PC-3 (cell line): ENCODE data around the gene SMIM22. TPM values are rescaled to one million over a fixed set of nuclear protein-coding genes. Genes with fewer than 3 reads are reported as not detected.

ENCODE experiments used
- ATAC-seq: fragments of 200-7000 bp; cut with Tn5 transposase; 2 replicates; pipeline ENCODE4 v1.9.1; 2020; ENCODE audit warnings: mild to moderate bottlenecking, moderate library complexity
- BruUV-seq: library from RNA; stranded (reverse); fragments of 400-500 nt; replicated peaks from 2 replicates; lab custom pipeline; 2021; lab: Mats Ljungman, UMichigan
- CTCF ChIA-PET: fragments of 300-600 bp; sonication (Branson Sonifier 250); formaldehyde crosslinking; loops from one replicate; lab custom pipeline; 2022; ENCODE audit warnings: antibody characterized with exemption; lab: Charles Lee
- POLR2A ChIA-PET: fragments of 300-600 bp; sonication (Branson Sonifier 250); formaldehyde crosslinking; loops from one replicate; lab custom pipeline; 2022; ENCODE audit warnings: antibody characterized with exemption; ENCODE audit not compliant: unreplicated experiment; lab: Charles Lee
- DNase-seq: peaks from one replicate; pipeline ENCODE4 v3.0.0-alpha.2; 2015
- H2AFZ ChIP-seq: fragments of 300-600 bp; sonication (generic); 2 replicates; pipeline ENCODE4 v1.6.0; 2016; ENCODE audit warnings: antibody characterized with exemption, low read length
- H3F3A ChIP-seq: fragments of 300-600 bp; sonication (generic); one replicate; pipeline ENCODE4 v1.6.0; 2017; ENCODE audit warnings: antibody characterized with exemption, low read length, control low read depth, mild to moderate bottlenecking; ENCODE audit not compliant: unreplicated experiment
- H3K27ac ChIP-seq: fragments of 300-600 bp; sonication (generic); 2 replicates; pipeline ENCODE4 v1.5.1; 2016; ENCODE audit warnings: mild to moderate bottlenecking, low read length
- H3K27me3 ChIP-seq: fragments of 300-600 bp; sonication (generic); 2 replicates; pipeline ENCODE4 v1.6.1; 2016; ENCODE audit warnings: low read length, mixed read lengths
- H3K36me3 ChIP-seq: fragments of 300-600 bp; sonication (generic); 2 replicates; pipeline ENCODE4 v1.6.1; 2016; ENCODE audit warnings: low read depth, mixed run types, low read length, mixed read lengths
- H3K4me1 ChIP-seq: fragments of 300-600 bp; sonication (generic); 2 replicates; pipeline ENCODE4 v1.5.1; 2016; ENCODE audit warnings: low read length; ENCODE audit not compliant: insufficient read depth
- H3K4me2 ChIP-seq: fragments of 300-600 bp; sonication (generic); 2 replicates; pipeline ENCODE4 v1.6.0; 2016; ENCODE audit warnings: low read length
- H3K4me3 ChIP-seq: fragments of 300-600 bp; sonication (generic); 2 replicates; pipeline ENCODE4 v1.5.1; 2016; ENCODE audit warnings: mild to moderate bottlenecking, low read length, mixed read lengths
- H3K79me2 ChIP-seq: fragments of 300-600 bp; sonication (generic); 2 replicates; pipeline ENCODE4 v1.6.1; 2017; ENCODE audit warnings: low read length, mixed read lengths
- H3K9ac ChIP-seq: fragments of 300-600 bp; sonication (generic); 2 replicates; pipeline ENCODE4 v1.6.0; 2016; ENCODE audit warnings: mild to moderate bottlenecking, low read length
- H3K9me2 ChIP-seq: fragments of 300-600 bp; sonication (generic); replicated peaks from 2 replicates; pipeline ENCODE4 v1.6.1; 2016; ENCODE audit warnings: mixed run types, low read length, mixed read lengths
- H3K9me3 ChIP-seq: fragments of 300-600 bp; sonication (generic); 2 replicates; pipeline ENCODE4 v1.6.1; 2016; ENCODE audit warnings: low read length, mixed read lengths
- H4K20me1 ChIP-seq: fragments of 300-600 bp; sonication (generic); 2 replicates; pipeline ENCODE4 v1.6.1; 2016; ENCODE audit warnings: low read length, mixed read lengths
- CTCF ChIP-seq: fragments of 300-600 bp; sonication (generic); conservative IDR thresholded peaks from 2 replicates; pipeline ENCODE4 v1.5.1; 2017; ENCODE audit warnings: antibody characterized with exemption, low read depth, mild to moderate bottlenecking, low read length
- EZH2 ChIP-seq: fragments of 300-600 bp; sonication (generic); IDR thresholded peaks from one replicate; pipeline ENCODE4 v1.6.1; 2017; ENCODE audit warnings: antibody characterized with exemption, mild to moderate bottlenecking, low read length; ENCODE audit not compliant: unreplicated experiment
- EZH2phosphoT487 ChIP-seq: fragments of 300-600 bp; sonication (generic); IDR thresholded peaks from 2 replicates; pipeline ENCODE4 v1.6.1; 2018; ENCODE audit warnings: mild to moderate bottlenecking, antibody characterized with exemption, low read length, borderline replicate concordance
- intact Hi-C: fragments of 100-400 bp; cut with micrococcal nuclease; formaldehyde crosslinking; loops from 2 replicates; pipeline ENCODE4 v1.9.0; 2023
- total RNA-seq: library from RNA; depleted of rRNA; stranded (reverse); fragments of >200 nt; gene quantifications from 2 replicates; pipeline ENCODE4 v1.2.3, GENCODE V29; 2014

SMIM22 gene
- total RNA-seq, 1 experiment from 2014 or later, result not detected

DNA sequence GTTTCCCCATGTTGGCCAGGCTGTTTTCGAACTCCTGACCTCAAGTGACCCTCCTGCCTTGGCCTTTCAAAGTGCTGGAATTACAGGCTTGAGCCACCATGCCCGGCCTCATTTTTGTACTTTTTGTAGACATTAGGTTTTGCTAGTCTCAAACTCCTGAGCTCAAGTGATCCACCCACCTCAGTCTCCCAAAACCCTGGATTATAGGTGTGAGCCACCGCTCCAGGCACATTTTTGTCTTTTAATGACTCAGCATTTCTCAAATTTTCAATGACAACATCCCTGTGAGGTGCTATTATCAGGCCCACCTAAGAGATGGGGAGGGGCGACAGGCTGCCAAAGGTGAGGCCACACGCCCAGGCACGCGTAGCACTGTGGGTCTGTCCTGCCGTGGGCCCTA is 8.1 kb upstream of the SMIM22 start:
- Histone ChIP-seq H3K4me3 (no peak overlapping the region), H3K4me1 (no peaks in the 10 kb centered on the region), H3K27ac (no peak overlapping the region), H2AFZ (no peak overlapping the region), H3K27me3 (no peaks in the 10 kb centered on the region), H3K9me2 (no peaks in the 10 kb centered on the region), H3F3A (no peaks in the 10 kb centered on the region), H3K4me2 (no peak overlapping the region), H3K36me3 (no peaks in the 10 kb centered on the region), H3K9ac (no peak overlapping the region), H4K20me1 (no peaks in the 10 kb centered on the region), H3K9me3 (no peaks in the 10 kb centered on the region), H3K79me2 (no peaks in the 10 kb centered on the region)
- ATAC-seq, result no peak
- no TSS peak for BruUV-seq
- no peak for TF ChIP-seq EZH2
- no peak for DNase-seq
- POLR2A ChIA-PET, result no interaction called here
- intact Hi-C loops, result no loop called here
- CTCF ChIA-PET, result no interaction called here

DNA sequence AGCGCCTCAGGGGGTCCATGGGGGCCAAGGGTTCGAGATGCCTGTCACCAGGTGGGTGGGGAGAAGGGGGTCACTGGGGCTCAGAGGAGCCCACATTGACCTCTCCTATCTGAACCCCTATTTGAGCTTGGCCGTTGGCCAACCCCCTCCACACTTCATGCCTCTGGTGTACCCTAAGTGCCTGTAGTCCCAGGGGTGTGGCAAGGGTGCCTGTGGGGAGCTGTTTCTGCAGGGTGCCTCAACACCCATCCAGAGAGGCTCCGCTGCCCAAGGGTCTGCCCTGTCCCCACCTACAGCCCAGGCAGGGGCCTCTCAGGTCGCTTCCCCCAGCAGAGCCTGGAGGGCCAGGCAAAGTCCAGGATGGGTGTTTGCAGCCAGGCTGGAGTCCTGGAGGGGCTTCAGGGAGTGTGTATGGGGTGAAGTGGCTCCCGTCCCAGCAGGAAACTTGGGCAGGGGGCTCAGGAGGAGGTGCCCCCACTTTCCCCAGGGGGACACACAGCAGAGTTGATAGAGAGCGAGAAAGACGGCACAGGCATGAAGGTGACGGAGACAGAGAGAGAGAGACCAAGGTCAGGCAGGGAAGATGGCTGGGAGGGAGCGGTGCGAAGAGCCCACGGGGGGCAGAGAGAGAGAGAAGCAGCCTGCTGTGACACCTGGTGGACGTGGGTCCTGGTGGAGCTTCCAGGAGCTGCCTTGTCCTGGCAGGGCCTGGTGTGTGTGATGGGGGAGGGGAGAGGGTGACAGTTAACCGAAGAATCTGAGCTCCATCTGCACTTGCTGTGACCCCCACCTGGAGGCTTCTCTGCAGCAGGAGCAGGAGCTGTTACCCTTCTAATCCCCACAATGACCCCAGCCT is 7.3 kb upstream of the SMIM22 start, which contains the start of gene SEPTIN12:
Gene SEPTIN12 (minus strand): TSS at position 719 of the 856 bp plus-strand sequence. CDS start 700 bp downstream, at position 19.
- H3K9me2 ChIP-seq, result no peaks in the 10 kb centered on the region
- no peak within 1 kb of the TSS for H3K9ac ChIP-seq
- ChIA-PET CTCF (no interaction called here), POLR2A (no interaction called here)
- no peak for TF ChIP-seq CTCF
- no peak for TF ChIP-seq EZH2
- no peak for TF ChIP-seq EZH2phosphoT487
- H2AFZ ChIP-seq, result no peak within 1 kb of the TSS
- H3K27ac ChIP-seq, result no peak within 1 kb of the TSS
- ATAC-seq, result no peak
- H3F3A ChIP-seq, result no peaks in the 10 kb centered on the region
- no TSS peak for BruUV-seq
- H3K4me2 ChIP-seq, result no peak within 1 kb of the TSS
- H3K4me3 ChIP-seq, result no peak within 1 kb of the TSS
- no peaks in the 10 kb centered on the region for H3K36me3 ChIP-seq
- no peaks in the 10 kb centered on the region for H3K79me2 ChIP-seq
- DNase-seq, result no peak
- H4K20me1 ChIP-seq, result no peaks in the 10 kb centered on the region
- intact Hi-C loops, result no loop called here
- H3K27me3 ChIP-seq, result no peaks in the 10 kb centered on the region
- H3K9me3 ChIP-seq, result no peaks in the 10 kb centered on the region
- no peaks in the 10 kb centered on the region for H3K4me1 ChIP-seq

DNA sequence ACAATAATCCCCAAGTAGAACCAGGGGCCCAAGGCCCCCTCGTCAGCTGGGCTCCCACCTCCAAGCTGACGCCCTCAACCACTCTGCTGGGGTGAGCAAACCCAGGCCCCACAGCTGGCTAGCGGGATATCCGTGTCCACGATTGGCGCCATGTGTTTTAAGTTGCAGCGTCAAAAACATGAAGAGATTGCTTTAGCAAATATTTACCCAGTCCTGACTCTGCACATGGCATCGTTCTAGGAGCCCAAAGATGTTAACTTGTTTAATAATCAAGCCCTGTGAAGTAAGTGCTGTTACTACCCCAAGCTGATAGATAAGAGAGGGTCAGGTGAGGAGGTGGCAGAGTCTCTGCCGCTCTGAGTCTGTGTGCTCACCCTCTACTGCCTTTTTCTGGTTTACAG is 6.7 kb upstream of the SMIM22 start:
- H4K20me1 ChIP-seq, result no peaks in the 10 kb centered on the region
- H3F3A ChIP-seq, result no peaks in the 10 kb centered on the region
- H3K9me2 ChIP-seq, result no peaks in the 10 kb centered on the region
- no peak overlapping the region for H3K4me3 ChIP-seq
- H3K79me2 ChIP-seq, result no peaks in the 10 kb centered on the region
- H3K36me3 ChIP-seq, result no peaks in the 10 kb centered on the region
- ChIA-PET CTCF (no interaction called here), POLR2A (no interaction called here)
- H3K9me3 ChIP-seq, result no peaks in the 10 kb centered on the region
- H3K4me1 ChIP-seq, result no peaks in the 10 kb centered on the region
- TF ChIP-seq EZH2 (no peak), EZH2phosphoT487 (no peak), CTCF (no peak)
- ATAC-seq (no peak), DNase-seq (no peak)
- no peaks in the 10 kb centered on the region for H3K27me3 ChIP-seq
- H3K9ac ChIP-seq, result no peak overlapping the region
- no peak overlapping the region for H3K27ac ChIP-seq
- intact Hi-C loops, result no loop called here
- no TSS peak for BruUV-seq
- no peak overlapping the region for H3K4me2 ChIP-seq
- no peak overlapping the region for H2AFZ ChIP-seq
